IMR-90 (cell line): ENCODE measurements around the gene KLF11. TPM values are rescaled to one million over a fixed set of nuclear protein-coding genes. Genes with fewer than 3 reads are reported as not detected.

Experiments
- ATAC-seq: fragments of 200-7000 bp; cut with Tn5 transposase; 2 replicates; pipeline ENCODE4 v1.9.1; 2020; ENCODE audit warnings: low read depth, mild to moderate bottlenecking, moderate library complexity
- BruUV-seq: library from RNA; stranded (reverse); fragments of 400-500 nt; replicated peaks from 2 replicates; lab custom pipeline; 2021; lab: Mats Ljungman, UMichigan
- CTCF ChIA-PET: fragments of 300-600 bp; formaldehyde crosslinking; extraction: SDS; loops from one replicate; lab custom pipeline; 2021; ENCODE audit warnings: antibody characterized with exemption; lab: Yijun Ruan, JAX
- POLR2A ChIA-PET: fragments of 300-600 bp; sonication (Branson Sonifier 250); formaldehyde crosslinking; loops from one replicate; lab custom pipeline; 2022; ENCODE audit warnings: antibody characterized with exemption; ENCODE audit not compliant: unreplicated experiment; lab: Charles Lee
- DNase-seq: peaks from one replicate; pipeline ENCODE4 v3.0.0; 2013
- H2AFZ ChIP-seq: replicated peaks from 2 replicates; pipeline ENCODE3; 2013; ENCODE audit warnings: low read length, mild to moderate bottlenecking; ENCODE audit not compliant: poor library complexity
- H2AK5ac ChIP-seq: 2 replicates; pipeline ENCODE4 v1.6.1; 2013; ENCODE audit warnings: low read depth, low read length, inconsistent platforms
- H2AK9ac ChIP-seq: replicated peaks from 2 replicates; pipeline ENCODE3; 2013; ENCODE audit warnings: mild to moderate bottlenecking, low read depth, low read length, moderate library complexity; ENCODE audit not compliant: poor library complexity
- H2BK120ac ChIP-seq: 2 replicates; pipeline ENCODE4 v1.6.1; 2013; ENCODE audit warnings: low read depth, low read length, inconsistent platforms
- H2BK15ac ChIP-seq: 3 replicates; pipeline ENCODE4 v1.6.1; 2013; ENCODE audit warnings: low read depth, low read length, inconsistent platforms
- H2BK20ac ChIP-seq: 2 replicates; pipeline ENCODE4 v1.6.1; 2013; ENCODE audit warnings: low read depth, mild to moderate bottlenecking, inconsistent platforms, low read length, moderate library complexity
- H2BK5ac ChIP-seq: 2 replicates; pipeline ENCODE4 v1.6.1; 2013; ENCODE audit warnings: mild to moderate bottlenecking, low read depth, low read length, inconsistent platforms; ENCODE audit not compliant: poor library complexity, severe bottlenecking
- H3K14ac ChIP-seq: replicated peaks from 2 replicates; pipeline ENCODE4 v1.6.1; 2013; ENCODE audit warnings: low read depth, low read length, inconsistent platforms
- H3K18ac ChIP-seq: 2 replicates; pipeline ENCODE4 v1.6.1; 2013; ENCODE audit warnings: low read depth, low read length, control low read depth
- H3K23ac ChIP-seq: 2 replicates; pipeline ENCODE4 v1.6.1; 2013; ENCODE audit warnings: low read depth, low read length, inconsistent platforms
- H3K27ac ChIP-seq: 2 replicates; pipeline ENCODE4 v1.5.1; 2013; ENCODE audit warnings: mild to moderate bottlenecking, control low read depth, low read length; ENCODE audit not compliant: insufficient read depth
- H3K27me3 ChIP-seq: 2 replicates; pipeline ENCODE4 v1.6.1; 2013; ENCODE audit warnings: low read length; ENCODE audit not compliant: control insufficient read depth, insufficient read depth
- H3K36me3 ChIP-seq: 2 replicates; pipeline ENCODE4 v1.6.1; 2013; ENCODE audit warnings: low read length, mixed read lengths; ENCODE audit not compliant: control insufficient read depth, insufficient read depth
- H3K4ac ChIP-seq: 2 replicates; pipeline ENCODE4 v1.6.1; 2013; ENCODE audit warnings: low read depth, low read length, inconsistent platforms
- H3K4me1 ChIP-seq: 2 replicates; pipeline ENCODE4 v1.6.1; 2013; ENCODE audit warnings: low read length, mixed read lengths; ENCODE audit not compliant: control insufficient read depth, insufficient read depth
- H3K4me2 ChIP-seq: 2 replicates; pipeline ENCODE4 v1.6.1; 2013; ENCODE audit warnings: low read depth, mild to moderate bottlenecking, control low read depth, low read length, moderate library complexity
- H3K4me3 ChIP-seq: 2 replicates; pipeline ENCODE4 v1.5.1; 2013; ENCODE audit warnings: low read depth, mild to moderate bottlenecking, control low read depth, low read length, moderate library complexity; ENCODE audit not compliant: insufficient read depth
- H3K56ac ChIP-seq: 2 replicates; pipeline ENCODE4 v1.6.1; 2013; ENCODE audit warnings: low read length, inconsistent platforms; ENCODE audit not compliant: insufficient read depth; ENCODE audit errors: extremely low read depth
- H3K79me1 ChIP-seq, 2 experiments: 2 replicates each; pipeline ENCODE4 v1.6.1; 2013; ENCODE audit warnings: low read length in 2 of 2, inconsistent platforms in 1 of 2, low read depth in 1 of 2
- H3K9ac ChIP-seq: 2 replicates; pipeline ENCODE4 v1.6.1; 2013; ENCODE audit warnings: low read depth, low read length, control low read depth
- H3K9me1 ChIP-seq: 2 replicates; pipeline ENCODE4 v1.6.1; 2013; ENCODE audit warnings: low read length, inconsistent platforms; ENCODE audit not compliant: insufficient read depth
- H3K9me3 ChIP-seq: 2 replicates; pipeline ENCODE4 v1.6.1; 2013; ENCODE audit warnings: low read length; ENCODE audit not compliant: control insufficient read depth, insufficient read depth
- H4K20me1 ChIP-seq: 2 replicates; pipeline ENCODE4 v1.6.1; 2013; ENCODE audit warnings: low read length, inconsistent platforms; ENCODE audit not compliant: insufficient read depth
- H4K5ac ChIP-seq: 2 replicates; pipeline ENCODE4 v1.6.1; 2013; ENCODE audit warnings: mild to moderate bottlenecking, low read depth, low read length, control low read depth
- H4K8ac ChIP-seq, 2 experiments: 2 replicates each; pipeline ENCODE4 v1.6.1; 2013; ENCODE audit warnings: low read depth in 2 of 2, low read length in 2 of 2, control low read depth in 1 of 2, inconsistent platforms in 1 of 2
- H4K91ac ChIP-seq: 2 replicates; pipeline ENCODE4 v1.6.1; 2013; ENCODE audit warnings: low read depth, low read length, inconsistent platforms; ENCODE audit not compliant: insufficient read depth
- BHLHE40 ChIP-seq: fragments of 150-350 bp; IDR thresholded peaks from 2 replicates; pipeline ENCODE4 v1.6.1; 2016; ENCODE audit warnings: mild to moderate bottlenecking, low read depth, low read length
- CEBPB ChIP-seq: IDR thresholded peaks from 2 replicates; pipeline ENCODE4 v1.6.1; 2012; ENCODE audit warnings: low read depth, low read length, improper control_type of control experiment
- CHD1 ChIP-seq: IDR thresholded peaks from 2 replicates; pipeline ENCODE4 v1.6.1; 2012; ENCODE audit warnings: low read depth, low read length, improper control_type of control experiment
- FOS ChIP-seq: fragments of 150-350 bp; IDR thresholded peaks from 2 replicates; pipeline ENCODE4 v1.6.1; 2016; ENCODE audit warnings: low read depth, low read length
- MAFK ChIP-seq: IDR thresholded peaks from 2 replicates; pipeline ENCODE4 v1.6.1; 2012; ENCODE audit warnings: low read depth, low read length, improper control_type of control experiment
- MAZ ChIP-seq: IDR thresholded peaks from 2 replicates; pipeline ENCODE4 v1.6.1; 2012; ENCODE audit warnings: low read depth, mild to moderate bottlenecking, low read length, improper control_type of control experiment, moderate library complexity, borderline replicate concordance
- MXI1 ChIP-seq: IDR thresholded peaks from 2 replicates; pipeline ENCODE4 v1.6.1; 2012; ENCODE audit warnings: low read depth, mild to moderate bottlenecking, low read length, moderate library complexity, borderline replicate concordance
- NFE2L2 ChIP-seq: fragments of 150-350 bp; IDR thresholded peaks from 2 replicates; pipeline ENCODE4 v1.6.1; 2016; ENCODE audit warnings: low read depth, mild to moderate bottlenecking, low read length
- POLR2A ChIP-seq: IDR thresholded peaks from 2 replicates; pipeline ENCODE4 v1.6.1; 2012; ENCODE audit warnings: mild to moderate bottlenecking, low read depth, low read length
- RAD21 ChIP-seq: IDR thresholded peaks from 2 replicates; pipeline ENCODE4 v1.6.1; 2012; ENCODE audit warnings: low read length, improper control_type of control experiment
- RCOR1 ChIP-seq: IDR thresholded peaks from 2 replicates; pipeline ENCODE4 v1.6.1; 2012; ENCODE audit warnings: mild to moderate bottlenecking, low read length, improper control_type of control experiment; ENCODE audit not compliant: insufficient replicate concordance
- RFX5 ChIP-seq: IDR thresholded peaks from 2 replicates; pipeline ENCODE4 v1.8.0; 2012; ENCODE audit warnings: low read depth, mild to moderate bottlenecking, low read length, moderate library complexity
- SMC3 ChIP-seq: fragments of 150-350 bp; IDR thresholded peaks from 2 replicates; pipeline ENCODE4 v1.6.1; 2016; ENCODE audit warnings: low read depth, mild to moderate bottlenecking, antibody characterized with exemption, low read length, moderate library complexity
- WGBS, 2 experiments: methylation state at CpG; one replicate each; pipeline versions ENCODE4 v1.1.5 to v1.1.7; 2013; ENCODE audit warnings: missing lambda C conversion rate in 2 of 2; ENCODE audit not compliant: insufficient read length in 1 of 2; ENCODE audit errors: extremely low coverage in 2 of 2; 5-methylcytosine and 5-hydroxymethylcytosine counted together
- dilution Hi-C: fragments of 300-500 bp; cut with HindIII; formaldehyde crosslinking; loops from one replicate; pipeline ENCODE4 v1.14.3; 2018; ENCODE audit warnings: low sequenced_read_pairs; ENCODE audit not compliant: unreplicated experiment
- in situ Hi-C: fragments of 300-500 bp; cut with MboI; formaldehyde crosslinking; loops from 3 replicates; pipeline ENCODE4 v1.14.3; 2019; ENCODE audit warnings: low sequenced_read_pairs, inconsistent platforms, mixed read lengths
- intact Hi-C: fragments of 100-400 bp; cut with micrococcal nuclease; formaldehyde crosslinking; loops from 2 replicates; pipeline ENCODE4 v1.10.0; 2022
- polyA plus RNA-seq, 3 experiments: library from polyadenylated mRNA; depleted of rRNA; stranded (reverse); fragments of >200 nt; gene quantifications; 2 replicates each; pipeline ENCODE4 v1.2.3, GENCODE V29; 2012; ENCODE audit warnings: low replicate concordance in 1 of 3
- total RNA-seq: library from RNA; depleted of rRNA; stranded (reverse); fragments of >200 nt; gene quantifications from 2 replicates; pipeline ENCODE4 v1.2.3, GENCODE V29; 2012
- TF ChIP-seq, protein P1 (sequence below): fragments of 150-350 bp; IDR thresholded peaks from 2 replicates; pipeline ENCODE4 v1.6.1; 2016; ENCODE audit warnings: low read depth, mild to moderate bottlenecking, low read length, moderate library complexity, borderline replicate concordance
- TF ChIP-seq, protein P2 (sequence below): conservative IDR thresholded peaks from 2 replicates; pipeline ENCODE4 v1.5.1; 2012; ENCODE audit warnings: mild to moderate bottlenecking, low read depth, low read length, improper control_type of control experiment
- TF ChIP-seq, protein P3 (sequence below): fragments of 150-350 bp; IDR thresholded peaks from 2 replicates; pipeline ENCODE4 v1.6.1; 2017; ENCODE audit warnings: mild to moderate bottlenecking, antibody characterized with exemption, low read length, low read depth

The KLF11 gene
- total and polyA plus RNA-seq, 2 of the 4 experiments (the other 2 are of a cell fraction), result 2.0 to 2.4 TPM

DNA sequence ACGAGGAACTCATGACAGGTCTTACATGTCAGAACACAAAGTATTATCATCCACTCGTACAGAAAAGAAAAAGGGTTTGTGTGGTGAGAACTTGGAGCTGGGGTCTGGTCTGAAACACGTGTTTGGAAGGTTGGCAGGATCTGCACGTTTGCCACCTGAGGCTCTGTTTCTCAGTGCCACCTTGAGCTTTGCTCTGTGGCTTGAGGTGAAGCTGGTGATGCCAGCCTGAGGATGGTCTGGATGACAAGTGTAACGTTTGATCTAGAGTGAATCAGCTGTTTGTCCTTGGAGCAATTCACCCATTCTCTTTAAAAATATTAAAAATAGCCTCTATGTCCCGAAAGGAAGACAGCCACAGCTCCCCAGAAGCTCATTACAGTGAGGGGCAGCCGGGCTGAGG lies 45.4 kb upstream of the KLF11 start:
- CTCF ChIA-PET, result interaction anchor here (0.6 kb wide), 1 partner anchor 421 kb away, joined by 4 read pairs; no protein-coding TSS in a partner anchor
- H4K91ac ChIP-seq, result no peak overlapping the region
- no CpG with 5 or more reads among the region's 7 CpGs for WGBS, 2 experiments

More for the DNA sequence above, 45.4 kb upstream of the KLF11 start:
- no peak overlapping the region for H2BK15ac ChIP-seq
- H3K4me3 ChIP-seq, result no peak overlapping the region
- no peak overlapping the region for H2BK120ac ChIP-seq
- H3K4me2 ChIP-seq, result no peak overlapping the region
- no peak for DNase-seq
- H3K36me3 ChIP-seq, result no peaks in the 10 kb centered on the region
- H2BK5ac ChIP-seq, result no peak overlapping the region
- H3K9me3 ChIP-seq, result no peaks in the 10 kb centered on the region
- BruUV-seq, result no TSS peak
- no peak overlapping the region for H2AK5ac ChIP-seq
- H2AK9ac ChIP-seq, result no peak overlapping the region
- in situ Hi-C loops (no loop called here), intact Hi-C loops (no loop called here), dilution Hi-C loops (no loop called here)
- no peak overlapping the region for H3K23ac ChIP-seq
- no peak overlapping the region for H3K27ac ChIP-seq
- no peak overlapping the region for H3K56ac ChIP-seq
- H3K27me3 ChIP-seq, result no peaks in the 10 kb centered on the region
- ATAC-seq, result no peak
- no peaks in the 10 kb centered on the region for H3K9me1 ChIP-seq
- H4K8ac ChIP-seq, result no peak overlapping the region
- H3K18ac ChIP-seq, result no peak overlapping the region
- no peak overlapping the region for H3K14ac ChIP-seq
- TF ChIP-seq MAFK, result no peak
- TF ChIP-seq FOS, result no peak
- TF ChIP-seq, protein P1, sequence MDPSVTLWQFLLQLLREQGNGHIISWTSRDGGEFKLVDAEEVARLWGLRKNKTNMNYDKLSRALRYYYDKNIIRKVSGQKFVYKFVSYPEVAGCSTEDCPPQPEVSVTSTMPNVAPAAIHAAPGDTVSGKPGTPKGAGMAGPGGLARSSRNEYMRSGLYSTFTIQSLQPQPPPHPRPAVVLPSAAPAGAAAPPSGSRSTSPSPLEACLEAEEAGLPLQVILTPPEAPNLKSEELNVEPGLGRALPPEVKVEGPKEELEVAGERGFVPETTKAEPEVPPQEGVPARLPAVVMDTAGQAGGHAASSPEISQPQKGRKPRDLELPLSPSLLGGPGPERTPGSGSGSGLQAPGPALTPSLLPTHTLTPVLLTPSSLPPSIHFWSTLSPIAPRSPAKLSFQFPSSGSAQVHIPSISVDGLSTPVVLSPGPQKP, result no peak
- no peak for TF ChIP-seq RAD21
- TF ChIP-seq MXI1, result no peak
- TF ChIP-seq RCOR1, result no peak
- TF ChIP-seq CHD1, result no peak
- TF ChIP-seq SMC3, result no peak
- no peak for TF ChIP-seq BHLHE40
- no peak for TF ChIP-seq CEBPB
- TF ChIP-seq, protein P2, sequence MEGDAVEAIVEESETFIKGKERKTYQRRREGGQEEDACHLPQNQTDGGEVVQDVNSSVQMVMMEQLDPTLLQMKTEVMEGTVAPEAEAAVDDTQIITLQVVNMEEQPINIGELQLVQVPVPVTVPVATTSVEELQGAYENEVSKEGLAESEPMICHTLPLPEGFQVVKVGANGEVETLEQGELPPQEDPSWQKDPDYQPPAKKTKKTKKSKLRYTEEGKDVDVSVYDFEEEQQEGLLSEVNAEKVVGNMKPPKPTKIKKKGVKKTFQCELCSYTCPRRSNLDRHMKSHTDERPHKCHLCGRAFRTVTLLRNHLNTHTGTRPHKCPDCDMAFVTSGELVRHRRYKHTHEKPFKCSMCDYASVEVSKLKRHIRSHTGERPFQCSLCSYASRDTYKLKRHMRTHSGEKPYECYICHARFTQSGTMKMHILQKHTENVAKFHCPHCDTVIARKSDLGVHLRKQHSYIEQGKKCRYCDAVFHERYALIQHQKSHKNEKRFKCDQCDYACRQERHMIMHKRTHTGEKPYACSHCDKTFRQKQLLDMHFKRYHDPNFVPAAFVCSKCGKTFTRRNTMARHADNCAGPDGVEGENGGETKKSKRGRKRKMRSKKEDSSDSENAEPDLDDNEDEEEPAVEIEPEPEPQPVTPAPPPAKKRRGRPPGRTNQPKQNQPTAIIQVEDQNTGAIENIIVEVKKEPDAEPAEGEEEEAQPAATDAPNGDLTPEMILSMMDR, result no peak
- TF ChIP-seq, protein P3, sequence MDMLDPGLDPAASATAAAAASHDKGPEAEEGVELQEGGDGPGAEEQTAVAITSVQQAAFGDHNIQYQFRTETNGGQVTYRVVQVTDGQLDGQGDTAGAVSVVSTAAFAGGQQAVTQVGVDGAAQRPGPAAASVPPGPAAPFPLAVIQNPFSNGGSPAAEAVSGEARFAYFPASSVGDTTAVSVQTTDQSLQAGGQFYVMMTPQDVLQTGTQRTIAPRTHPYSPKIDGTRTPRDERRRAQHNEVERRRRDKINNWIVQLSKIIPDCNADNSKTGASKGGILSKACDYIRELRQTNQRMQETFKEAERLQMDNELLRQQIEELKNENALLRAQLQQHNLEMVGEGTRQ, result no peak
- no peak for TF ChIP-seq RFX5
- no peak for TF ChIP-seq NFE2L2
- no peak for TF ChIP-seq POLR2A
- no peak for TF ChIP-seq MAZ
- H3K4ac ChIP-seq, result no peak overlapping the region
- no peak overlapping the region for H2BK20ac ChIP-seq
- POLR2A ChIA-PET, result no interaction called here
- H3K9ac ChIP-seq, result no peak overlapping the region
- H3K4me1 ChIP-seq, result no peaks in the 10 kb centered on the region; the same call in 1 of the 2 replicates
- no peak overlapping the region for H2AFZ ChIP-seq
- H3K79me1 ChIP-seq, result no peaks in the 10 kb centered on the region
- H4K5ac ChIP-seq, result no peak overlapping the region
- no peaks in the 10 kb centered on the region for H4K20me1 ChIP-seq
